ENCODE results near the gene WNT6. TPM values are rescaled to one million over a fixed set of nuclear protein-coding genes. Genes with fewer than 3 reads are reported as not detected.

Gene WNT6
- total and polyA plus RNA-seq, 2 of the 8 experiments (the other 6 are each of a cell fraction or from before 2014, with no cell fraction given): not detected

DNA sequence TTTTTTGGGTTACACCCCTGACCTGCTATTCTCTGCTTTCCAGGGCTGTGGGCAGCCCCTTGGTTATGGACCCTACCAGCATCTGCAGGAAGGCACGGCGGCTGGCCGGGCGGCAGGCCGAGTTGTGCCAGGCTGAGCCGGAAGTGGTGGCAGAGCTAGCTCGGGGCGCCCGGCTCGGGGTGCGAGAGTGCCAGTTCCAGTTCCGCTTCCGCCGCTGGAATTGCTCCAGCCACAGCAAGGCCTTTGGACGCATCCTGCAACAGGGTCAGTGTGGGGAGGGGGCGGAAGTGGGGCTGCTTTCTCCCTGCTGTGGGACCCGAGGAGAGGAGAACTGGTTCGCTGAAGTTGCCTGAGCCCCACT lies 11.4 kb downstream of the WNT6 start:
- WGBS, 2 experiments (ENCODE audit: extremely low coverage in 1 of 2, insufficient coverage in 1 of 2, insufficient read length in 1 of 2, insufficient replicate concordance in 2 of 2, low coverage in 1 of 2, low lambda C conversion rate in 2 of 2, missing lambda C conversion rate in 1 of 2): 15% methylated on average over 17 of the region's 18 CpGs; no CpG with 5 or more reads in 1 of the 2 experiments
- peak overlapping the region; percentile 29; the same call in 1 of the 2 replicates for H2BK15ac ChIP-seq (ENCODE audit: low read length)
- peak overlapping the region in 1 of 4 experiments; percentile 43; a peak in 2 of 8 replicates for H3K4me3 ChIP-seq (ENCODE audit: extremely low read depth in 1 of 4, insufficient read depth in 2 of 4, low read depth in 3 of 4, low read length in 4 of 4)
- no peak for TF ChIP-seq TBP (IDR thresholded peaks at IDR 0.05; ENCODE audit: low read depth, low read length)

More for the DNA sequence above, 11.4 kb downstream of the WNT6 start:
- no peak overlapping the region for H3K14ac ChIP-seq (ENCODE audit: insufficient read length)
- H2BK5ac ChIP-seq (ENCODE audit: low read depth, low read length): no peak overlapping the region
- H3K36me3 ChIP-seq (ENCODE audit: control insufficient read depth in 2 of 4, insufficient read depth in 4 of 4, low read length in 3 of 4): peaks cover 0 to 12% (median 0%) of the 10 kb centered on the region in 4 experiments; a peak in 1 of 8 replicates
- ChIA-PET CTCF (ENCODE audit: partially characterized antibody) (interaction anchor here (1.4 to 21.8 kb wide), 7 partner anchors 8 to 131 kb away, joined by 3 to 783 read pairs (median 24); partner anchors contain the start of genes CRYBA2, WNT10A and WNT6), POLR2A (ENCODE audit: partially characterized antibody) (interaction anchor here (1.0 to 1.3 kb wide), 3 partner anchors 12 to 25 kb away, joined by 3 read pairs; no protein-coding TSS in a partner anchor)
- H4K8ac ChIP-seq (ENCODE audit: extremely low read depth, insufficient read depth, low read length): no peak overlapping the region
- peaks cover 0 to 24% (median 12%) of the 10 kb centered on the region in 4 experiments; a peak in 6 of 7 replicates for H3K4me1 ChIP-seq (replicated peaks in 1 of 4; ENCODE audit: control insufficient read depth in 3 of 4, insufficient read depth in 4 of 4, low read length in 3 of 4)
- H4K5ac ChIP-seq (ENCODE audit: insufficient read length, low read depth, low read length): no peak overlapping the region
- H2BK12ac ChIP-seq (ENCODE audit: low read depth, low read length): no peak overlapping the region
- no peaks in the 10 kb centered on the region; a peak in 1 of 4 replicates for H3K9me3 ChIP-seq (ENCODE audit: insufficient read depth in 2 of 2, low read depth in 1 of 2, low read length in 1 of 2)
- H2BK20ac ChIP-seq (ENCODE audit: low read length): no peak overlapping the region
- H3K4ac ChIP-seq (replicated peaks; ENCODE audit: insufficient read length, low read depth, low read length): no peak overlapping the region
- H4K20me1 ChIP-seq (replicated peaks in 1 of 2; ENCODE audit: control insufficient read depth in 1 of 2, insufficient read depth in 2 of 2, low read length in 2 of 2): peaks cover 23 to 28% of the 10 kb centered on the region in 2 experiments
- H3K79me2 ChIP-seq (ENCODE audit: control insufficient read depth in 1 of 2, insufficient read depth in 2 of 2, low read length in 2 of 2): no peaks in the 10 kb centered on the region
- H2BK120ac ChIP-seq (replicated peaks; ENCODE audit: low read depth, low read length): no peak overlapping the region
- no peak overlapping the region for H3K23ac ChIP-seq (ENCODE audit: insufficient read length)
- no peak overlapping the region for H3K27ac ChIP-seq (ENCODE audit: low read depth, low read length)
- H3K79me1 ChIP-seq (ENCODE audit: low read depth, low read length): no peaks in the 10 kb centered on the region
- no peak overlapping the region for H3K56ac ChIP-seq (replicated peaks; ENCODE audit: insufficient read length, low read depth, low read length)
- no peak overlapping the region for H4K91ac ChIP-seq (replicated peaks; ENCODE audit: insufficient read length, low read length)
- DNase-seq (ENCODE audit: low read depth in 1 of 2, low spot score in 2 of 2) (no peak), FAIRE-seq (no peak)
- peak overlapping the region; percentile 23 to 58; a peak in 3 of 4 replicates for H3K4me2 ChIP-seq (ENCODE audit: insufficient read depth in 1 of 2, low read depth in 2 of 2, low read length in 2 of 2)
- no peak overlapping the region for H3K18ac ChIP-seq (ENCODE audit: extremely low read depth, low read length)
- peaks cover 6% of the 10 kb centered on the region; the same call in 1 of the 2 replicates for H3K23me2 ChIP-seq (ENCODE audit: low read depth, low read length)
- H3K27me3 ChIP-seq (replicated peaks in 1 of 4; ENCODE audit: control insufficient read depth in 3 of 4, extremely low read depth in 1 of 4, insufficient read depth in 3 of 4, low read length in 3 of 4): peaks cover 89 to 100% (median 96%) of the 10 kb centered on the region in 4 experiments
- H2AK5ac ChIP-seq (ENCODE audit: low read depth, low read length): no peak overlapping the region
- H2AFZ ChIP-seq (ENCODE audit: low read length): no peak overlapping the region
- H3K9ac ChIP-seq (replicated peaks in 1 of 4; ENCODE audit: extremely low read depth in 1 of 4, low read depth in 3 of 4, low read length in 3 of 4): no peak overlapping the region
